ENCODE measurements around the gene PRMT3.

- TF ChIP-seq, protein P1, sequence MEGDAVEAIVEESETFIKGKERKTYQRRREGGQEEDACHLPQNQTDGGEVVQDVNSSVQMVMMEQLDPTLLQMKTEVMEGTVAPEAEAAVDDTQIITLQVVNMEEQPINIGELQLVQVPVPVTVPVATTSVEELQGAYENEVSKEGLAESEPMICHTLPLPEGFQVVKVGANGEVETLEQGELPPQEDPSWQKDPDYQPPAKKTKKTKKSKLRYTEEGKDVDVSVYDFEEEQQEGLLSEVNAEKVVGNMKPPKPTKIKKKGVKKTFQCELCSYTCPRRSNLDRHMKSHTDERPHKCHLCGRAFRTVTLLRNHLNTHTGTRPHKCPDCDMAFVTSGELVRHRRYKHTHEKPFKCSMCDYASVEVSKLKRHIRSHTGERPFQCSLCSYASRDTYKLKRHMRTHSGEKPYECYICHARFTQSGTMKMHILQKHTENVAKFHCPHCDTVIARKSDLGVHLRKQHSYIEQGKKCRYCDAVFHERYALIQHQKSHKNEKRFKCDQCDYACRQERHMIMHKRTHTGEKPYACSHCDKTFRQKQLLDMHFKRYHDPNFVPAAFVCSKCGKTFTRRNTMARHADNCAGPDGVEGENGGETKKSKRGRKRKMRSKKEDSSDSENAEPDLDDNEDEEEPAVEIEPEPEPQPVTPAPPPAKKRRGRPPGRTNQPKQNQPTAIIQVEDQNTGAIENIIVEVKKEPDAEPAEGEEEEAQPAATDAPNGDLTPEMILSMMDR (IDR thresholded peaks at IDR 0.05): no peak
- no peak for TF ChIP-seq POLR2A (IDR thresholded peaks at IDR 0.05)
Measured at GRCh38 chr11:20373568-20374209, 13.8 kb upstream of the PRMT3 start.
